Measurements from ENCODE around the gene C15orf61.

The C15orf61 gene

GRCh38 chr15:67512933-67513714, 7.8 kb upstream of the C15orf61 start:
- no peak for DNase-seq (ENCODE audit: low spot score)

GRCh38 chr15:67515090-67515489, 5.8 kb upstream of the C15orf61 start:
- no peak for DNase-seq (ENCODE audit: low spot score)

- DNase-seq (ENCODE audit: low spot score): no peak
These were observed 5.4 kb upstream of the C15orf61 start for GRCh38 chr15:67515557-67515956.

GRCh38 chr15:67520321-67521028, 456 bp upstream of the C15orf61 start:
- no peak for DNase-seq (ENCODE audit: low spot score)

- DNase-seq (ENCODE audit: low spot score): peak; percentile 45
These were observed 1.0 kb downstream of the C15orf61 start for GRCh38 chr15:67521783-67522568.

- no peak for DNase-seq (ENCODE audit: low spot score)
These were observed 2.4 kb downstream of the C15orf61 start for GRCh38 chr15:67523330-67523729.

- DNase-seq (ENCODE audit: low spot score): no peak
These were observed 3.3 kb downstream of the C15orf61 start for GRCh38 chr15:67524235-67524634.

GRCh38 chr15:67528513-67528912, 7.6 kb downstream of the C15orf61 start:
- no peak for DNase-seq (ENCODE audit: low spot score)

- no peak for DNase-seq (ENCODE audit: low spot score)
These were observed 10.5 kb downstream of the C15orf61 start for GRCh38 chr15:67531379-67531914.

- DNase-seq (ENCODE audit: low spot score): no peak
These were observed 12.9 kb downstream of the C15orf61 start for GRCh38 chr15:67533873-67534272.

GRCh38 chr15:67534360-67534759, 13.4 kb downstream of the C15orf61 start:
- DNase-seq (ENCODE audit: low spot score): no peak

- no peak for DNase-seq (ENCODE audit: low spot score)
These were observed 16.8 kb downstream of the C15orf61 start for GRCh38 chr15:67537771-67538170.

- peak; percentile 72 for DNase-seq (ENCODE audit: low spot score)
These were observed 21.8 kb downstream of the C15orf61 start, which contains the start of gene MAP2K5 for GRCh38 chr15:67542420-67543347. Gene MAP2K5, plus strand, starts transcription at chr15:67542703. Its CDS starts 633 bp downstream, at chr15:67543336.

GRCh38 chr15:67543348-67543718, 22.4 kb downstream of the C15orf61 start:
- peak; percentile 31 for DNase-seq (ENCODE audit: low spot score)

GRCh38 chr15:67544475-67544874, 23.5 kb downstream of the C15orf61 start:
- no peak for DNase-seq (ENCODE audit: low spot score)

- DNase-seq (ENCODE audit: low spot score): no peak
These were observed 24.9 kb downstream of the C15orf61 start for GRCh38 chr15:67545864-67546263.

GRCh38 chr15:67547064-67547463, 26.1 kb downstream of the C15orf61 start:
- DNase-seq (ENCODE audit: low spot score): no peak

GRCh38 chr15:67547836-67548235, 26.9 kb downstream of the C15orf61 start:
- no peak for DNase-seq (ENCODE audit: low spot score)

- DNase-seq (ENCODE audit: low spot score): no peak
These were observed 27.4 kb downstream of the C15orf61 start for GRCh38 chr15:67548236-67548852.

GRCh38 chr15:67548862-67549651, 28.1 kb downstream of the C15orf61 start:
- no peak for DNase-seq (ENCODE audit: low spot score)

All from HuH-7.5 (cell line).